GM12878 (cell line): Measurements from ENCODE around the gene FBXL5. TPM values are rescaled to one million over a fixed set of nuclear protein-coding genes. Genes with fewer than 3 reads are reported as not detected.

Source experiments
- ATAC-seq: fragments of 200-7000 bp; cut with Tn5 transposase; 3 replicates; pipeline ENCODE4 v1.9.1; 2020; ENCODE audit warnings: mild to moderate bottlenecking, moderate library complexity
- BruUV-seq: library from RNA; stranded (reverse); fragments of 400-500 nt; replicated peaks from 2 replicates; lab custom pipeline; 2021; lab: Mats Ljungman, UMichigan
- CTCF ChIA-PET: fragments of 300-600 bp; sonication (Branson Sonifier 250); formaldehyde crosslinking; extraction: SDS; loops from one replicate; lab custom pipeline; 2021; ENCODE audit warnings: inconsistent platforms; lab: Yijun Ruan, JAX
- POLR2A ChIA-PET: fragments of 350-600 bp; formaldehyde crosslinking; extraction: SDS; loops from one replicate; lab custom pipeline; 2021; ENCODE audit warnings: inconsistent platforms; lab: Charles Lee
- RAD21 ChIA-PET: fragments of 300-600 bp; sonication (Branson Sonifier 250); formaldehyde crosslinking; loops from one replicate; lab custom pipeline; 2023; ENCODE audit warnings: antibody characterized with exemption; ENCODE audit not compliant: unreplicated experiment; lab: Charles Lee
- SMC1A ChIA-PET: fragments of 300-600 bp; sonication (Branson Sonifier 250); formaldehyde crosslinking; loops from one replicate; lab custom pipeline; 2023; ENCODE audit not compliant: unreplicated experiment, uncharacterized antibody; lab: Charles Lee
- DNase-seq: peaks from one replicate; pipeline ENCODE4 v3.0.0-alpha.2; 2011; ENCODE audit warnings: low read depth, low spot score
- FAIRE-seq: peaks from 3 replicates; lab custom pipeline; 2011; peaks lifted over from hg19 to GRCh38; lab: Jason Lieb, UNC
- H2AFZ ChIP-seq: 2 replicates; pipeline ENCODE4 v1.6.0; 2011; ENCODE audit warnings: low read depth, low read length, control low read depth; ENCODE audit not compliant: control insufficient read depth
- H3K27ac ChIP-seq: 2 replicates; pipeline ENCODE4 v1.5.1; 2011; ENCODE audit warnings: control low read depth; ENCODE audit not compliant: control insufficient read depth, insufficient read depth
- H3K27me3 ChIP-seq, 2 experiments: replicated peaks in 1 of 2; 2 replicates each; pipeline versions ENCODE4 v1.6.0 to v1.6.1; 2011; ENCODE audit warnings: low read length in 1 of 2; ENCODE audit not compliant: control insufficient read depth in 2 of 2, insufficient read depth in 2 of 2
- H3K36me3 ChIP-seq, 2 experiments: 2 replicates each; pipeline ENCODE4 v1.5.1; 2011; ENCODE audit warnings: low read length in 1 of 2; ENCODE audit not compliant: control insufficient read depth in 2 of 2, insufficient read depth in 2 of 2
- H3K4me1 ChIP-seq: 2 replicates; pipeline ENCODE4 v1.6.1; 2011; ENCODE audit warnings: mild to moderate bottlenecking, low read length, moderate library complexity, mixed read lengths; ENCODE audit not compliant: control insufficient read depth, insufficient read depth
- H3K4me2 ChIP-seq: 2 replicates; pipeline ENCODE4 v1.6.0; 2011; ENCODE audit warnings: control low read depth; ENCODE audit not compliant: control insufficient read depth, insufficient read depth
- H3K4me3 ChIP-seq: fragments of 200-600 bp; sonication (generic); 2 replicates; pipeline ENCODE4 v1.5.1; 2016
- H3K79me2 ChIP-seq: 2 replicates; pipeline ENCODE4 v1.6.0; 2011; ENCODE audit warnings: low read length; ENCODE audit not compliant: control insufficient read depth, insufficient read depth
- H3K9ac ChIP-seq: 2 replicates; pipeline ENCODE4 v1.8.0; 2011; ENCODE audit warnings: low read length, control low read depth, mixed read lengths; ENCODE audit not compliant: control insufficient read depth, insufficient read depth
- H3K9me3 ChIP-seq: replicated peaks from 3 replicates; pipeline ENCODE4 v1.5.1; 2011; ENCODE audit warnings: mild to moderate bottlenecking, low read length; ENCODE audit not compliant: control insufficient read depth, insufficient read depth
- H4K20me1 ChIP-seq: 2 replicates; pipeline ENCODE4 v1.6.0; 2011; ENCODE audit not compliant: control insufficient read depth, insufficient read depth
- ASH2L ChIP-seq: fragments of 300-600, 200-600 bp; sonication (generic); IDR thresholded peaks from 2 replicates; pipeline ENCODE4 v1.6.1; 2017; ENCODE audit warnings: low read depth, mild to moderate bottlenecking, borderline replicate concordance
- CHD4 ChIP-seq: fragments of 200-600 bp; sonication (generic); IDR thresholded peaks from 2 replicates; pipeline ENCODE4 v1.6.1; 2016; ENCODE audit warnings: mild to moderate bottlenecking
- CREM ChIP-seq: IDR thresholded peaks from 2 replicates; pipeline ENCODE4 v1.6.1; 2014; ENCODE audit warnings: antibody characterized with exemption, low read depth
- ESRRA ChIP-seq: IDR thresholded peaks from 2 replicates; pipeline ENCODE4 v1.6.1; 2012; ENCODE audit warnings: mild to moderate bottlenecking, low read length, improper control_type of control experiment
- HDAC6 ChIP-seq: fragments of 200-600 bp; sonication (generic); IDR thresholded peaks from one replicate; pipeline ENCODE4 v1.8.0; 2017; ENCODE audit warnings: antibody characterized with exemption; ENCODE audit not compliant: unreplicated experiment
- MXI1 ChIP-seq: fragments of 150-350 bp; IDR thresholded peaks from 2 replicates; pipeline ENCODE4 v1.6.1; 2011; ENCODE audit warnings: low read depth, mild to moderate bottlenecking, inconsistent platforms, low read length, improper control_type of control experiment
- MYB ChIP-seq: fragments of 150-350 bp; IDR thresholded peaks from 2 replicates; pipeline ENCODE4 v1.6.1; 2014; ENCODE audit warnings: mild to moderate bottlenecking, low read depth, low read length, borderline replicate concordance
- PML ChIP-seq: IDR thresholded peaks from 2 replicates; pipeline ENCODE4 v1.6.1; 2012; ENCODE audit warnings: low read length, inconsistent platforms
- SPI1 ChIP-seq: IDR thresholded peaks from 2 replicates; pipeline ENCODE4 v1.6.1; 2011; ENCODE audit warnings: low read depth, mild to moderate bottlenecking, low read length, moderate library complexity, borderline replicate concordance; ENCODE audit not compliant: insufficient read depth
- SUPT20H ChIP-seq: IDR thresholded peaks from 2 replicates; pipeline ENCODE4 v1.6.1; 2011; ENCODE audit warnings: low read depth, mild to moderate bottlenecking, low read length, moderate library complexity, borderline replicate concordance; ENCODE audit not compliant: control insufficient read depth
- YBX1 ChIP-seq: fragments of 450-650 bp; IDR thresholded peaks from 2 replicates; pipeline ENCODE4 v1.6.1; 2016; ENCODE audit warnings: antibody characterized with exemption
- ZNF384 ChIP-seq: IDR thresholded peaks from 2 replicates; pipeline ENCODE4 v1.6.1; 2012; ENCODE audit warnings: low read depth, mild to moderate bottlenecking, low read length, improper control_type of control experiment, borderline replicate concordance
- ZSCAN29 ChIP-seq: fragments of 450-650 bp; IDR thresholded peaks from 2 replicates; pipeline ENCODE4 v1.6.1; 2017; ENCODE audit warnings: mild to moderate bottlenecking, moderate library complexity
- WGBS: methylation state at CpG from one replicate; pipeline ENCODE4 v1.1.6; 2016; ENCODE audit warnings: low lambda C conversion rate; ENCODE audit not compliant: insufficient replicate concordance, insufficient coverage; ENCODE audit errors: missing lambda C conversion rate; 5-methylcytosine and 5-hydroxymethylcytosine counted together
- in situ Hi-C: fragments of 300-500 bp; cut with MboI; formaldehyde crosslinking; loops from 9 replicates; pipeline ENCODE4 v1.14.3; 2018; ENCODE audit warnings: mixed read lengths
- intact Hi-C: fragments of 100-400 bp; cut with micrococcal nuclease; formaldehyde crosslinking; loops from one replicate; pipeline ENCODE4 v1.14.2; 2022; ENCODE audit not compliant: unreplicated experiment
- polyA plus RNA-seq, 11 experiments: library from polyadenylated mRNA; depleted of rRNA in 4 of 11; unstranded in 6 of 11; stranded (reverse) in 5 of 11; fragments of >200 nt; fragmentation: Nextera tagmentation in 4 of 11; fragmentation: Illumina TruSeq in 1 of 11; extraction: Ambion mirVana in 4 of 11; extraction: Trizol in 1 of 11; gene quantifications; 1 replicate in 1 of 11; 2 replicates in 10 of 11; pipeline versions ENCODE4 v1.2.1 to v1.2.3, GENCODE V29; 2011 to 2016; ENCODE audit warnings: inconsistent platforms in 2 of 11, missing spikeins in 2 of 11, low read depth in 1 of 11
- total RNA-seq, 4 experiments: library from RNA; depleted of rRNA in 3 of 4; stranded (reverse); fragments of >200 nt in 3 of 4; fragmentation: Illumina TruSeq in 1 of 4; extraction: Trizol in 1 of 4; gene quantifications; 2 replicates each; pipeline versions ENCODE4 v1.2.1 to v1.2.3, GENCODE V29; 2013 to 2021
- TF ChIP-seq, protein P1 (sequence below): fragments of 150-350 bp; IDR thresholded peaks from 2 replicates; pipeline ENCODE4 v1.6.1; 2014; ENCODE audit warnings: mild to moderate bottlenecking, low read depth, low read length
- TF ChIP-seq, protein P2 (sequence below): IDR thresholded peaks from 2 replicates; pipeline ENCODE4 v1.6.1; 2011; ENCODE audit warnings: borderline replicate concordance, low read depth, mild to moderate bottlenecking, moderate library complexity, low read length; ENCODE audit not compliant: insufficient read depth, poor library complexity, severe bottlenecking

FBXL5 gene
- total and polyA plus RNA-seq, 10 of the 15 experiments (the other 5 are each of a cell fraction or from before 2014, with no cell fraction given): 10.1 to 46.2 (median 32.7) TPM

GRCh38 chr4:15653420-15653819, 1.7 kb downstream of the FBXL5 start:
- peak overlapping the region; percentile 95 for H3K27ac ChIP-seq
- peak overlapping the region; percentile 95 for H3K4me2 ChIP-seq
- peak overlapping the region; percentile 1; the same call in 1 of the 2 replicates for H2AFZ ChIP-seq
- no peaks in the 10 kb centered on the region for H3K9me3 ChIP-seq
- no peaks in the 10 kb centered on the region for H4K20me1 ChIP-seq
- FAIRE-seq (no peak), DNase-seq (no peak), ATAC-seq (no peak)
- WGBS: 48% methylated on average over 4 of the region's 4 CpGs
- RAD21 ChIA-PET: interaction anchor here (1.2 to 3.3 kb wide), 4 partner anchors 16 to 400 kb away, joined by 4 to 13 read pairs (median 5); partner anchors contain the start of gene FAM200B
- H3K36me3 ChIP-seq: no peaks in the 10 kb centered on the region
- peaks cover 63% of the 10 kb centered on the region for H3K79me2 ChIP-seq
- CTCF ChIA-PET: interaction anchor here (0.7 to 4.7 kb wide), 9 partner anchors 8 to 415 kb away, joined by 3 to 23 read pairs (median 4); partner anchors contain the start of gene FAM200B
- SMC1A ChIA-PET: interaction anchor here (0.5 to 4.0 kb wide), 7 partner anchors 23 to 546 kb away, joined by 3 to 34 read pairs (median 5); partner anchors contain the start of gene FAM200B
- H3K27me3 ChIP-seq: no peaks in the 10 kb centered on the region
- H3K9ac ChIP-seq: peak overlapping the region; percentile 89
- in situ Hi-C loops: loop anchor here (5.0 to 10.0 kb wide), 2 partner anchors 416 to 649 kb away; partner anchors contain the start of gene CPEB2
- H3K4me3 ChIP-seq: peak overlapping the region; percentile 84
- no TSS peak for BruUV-seq
- intact Hi-C loops: loop anchor here (5.0 to 10.0 kb wide), 3 partner anchors 121 to 1489 kb away; partner anchors contain the start of genes CD38 and CPEB2
- TF ChIP-seq, protein P1, sequence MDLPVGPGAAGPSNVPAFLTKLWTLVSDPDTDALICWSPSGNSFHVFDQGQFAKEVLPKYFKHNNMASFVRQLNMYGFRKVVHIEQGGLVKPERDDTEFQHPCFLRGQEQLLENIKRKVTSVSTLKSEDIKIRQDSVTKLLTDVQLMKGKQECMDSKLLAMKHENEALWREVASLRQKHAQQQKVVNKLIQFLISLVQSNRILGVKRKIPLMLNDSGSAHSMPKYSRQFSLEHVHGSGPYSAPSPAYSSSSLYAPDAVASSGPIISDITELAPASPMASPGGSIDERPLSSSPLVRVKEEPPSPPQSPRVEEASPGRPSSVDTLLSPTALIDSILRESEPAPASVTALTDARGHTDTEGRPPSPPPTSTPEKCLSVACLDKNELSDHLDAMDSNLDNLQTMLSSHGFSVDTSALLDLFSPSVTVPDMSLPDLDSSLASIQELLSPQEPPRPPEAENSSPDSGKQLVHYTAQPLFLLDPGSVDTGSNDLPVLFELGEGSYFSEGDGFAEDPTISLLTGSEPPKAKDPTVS: no peak
- TF ChIP-seq CREM: no peak
- 0 out of 2 replicates have a peak, but pooled peaks have one; percentile 55 for TF ChIP-seq ASH2L
- no peak for TF ChIP-seq ZSCAN29
- no peak for TF ChIP-seq CHD4
- TF ChIP-seq SUPT20H: no peak
- TF ChIP-seq MYB: no peak
- TF ChIP-seq YBX1: no peak
- TF ChIP-seq MXI1: no peak
- peak; percentile 57; the same call in 1 of the 2 replicates for TF ChIP-seq ZNF384
- TF ChIP-seq HDAC6: no peak
- no peak for TF ChIP-seq PML
- no peak for TF ChIP-seq SPI1
- no peak for TF ChIP-seq ESRRA
- TF ChIP-seq, protein P2, sequence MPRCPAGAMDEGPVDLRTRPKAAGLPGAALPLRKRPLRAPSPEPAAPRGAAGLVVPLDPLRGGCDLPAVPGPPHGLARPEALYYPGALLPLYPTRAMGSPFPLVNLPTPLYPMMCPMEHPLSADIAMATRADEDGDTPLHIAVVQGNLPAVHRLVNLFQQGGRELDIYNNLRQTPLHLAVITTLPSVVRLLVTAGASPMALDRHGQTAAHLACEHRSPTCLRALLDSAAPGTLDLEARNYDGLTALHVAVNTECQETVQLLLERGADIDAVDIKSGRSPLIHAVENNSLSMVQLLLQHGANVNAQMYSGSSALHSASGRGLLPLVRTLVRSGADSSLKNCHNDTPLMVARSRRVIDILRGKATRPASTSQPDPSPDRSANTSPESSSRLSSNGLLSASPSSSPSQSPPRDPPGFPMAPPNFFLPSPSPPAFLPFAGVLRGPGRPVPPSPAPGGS: no peak
- H3K4me1 ChIP-seq: peaks cover 28% of the 10 kb centered on the region
- POLR2A ChIA-PET: interaction anchor here (0.7 to 2.7 kb wide), 6 partner anchors 17 to 29 kb away, joined by 3 to 15 read pairs (median 6); partner anchors contain the start of gene FAM200B
